Inferior parietal cortex (tissue), 1 donor: Measurements from ENCODE around the gene DIO2.

Source experiments
- DNase-seq: peaks from one replicate; pipeline ENCODE4 v3.0.0-alpha.2; 2016; ENCODE audit errors: extremely low spot score

DIO2 gene

GRCh38 chr14:80211153-80212022 is at the start of gene DIO2:
TSS of gene DIO2 (minus strand) at chr14:80211504. CDS start at chr14:80211472, 32 bp downstream.
- DNase-seq: no peak

GRCh38 chr14:80260645-80261044 is 49.3 kb upstream of the DIO2 start:
- no peak for DNase-seq

- DNase-seq: no peak
Observed at GRCh38 chr14:80239631-80240030, 28.3 kb upstream of the DIO2 start.

- DNase-seq: no peak
Observed at GRCh38 chr14:80237143-80237542, 25.8 kb upstream of the DIO2 start.

GRCh38 chr14:80233470-80234089 is 22.3 kb upstream of the DIO2 start:
- DNase-seq: no peak

GRCh38 chr14:80231702-80232101 is 20.4 kb upstream of the DIO2 start:
- DNase-seq: no peak

- DNase-seq: no peak
Observed at GRCh38 chr14:80223696-80224465, 12.6 kb upstream of the DIO2 start.

GRCh38 chr14:80216818-80217217 is 5.5 kb upstream of the DIO2 start:
- DNase-seq: no peak

- DNase-seq: no peak
Observed at GRCh38 chr14:80215756-80216581, 4.7 kb upstream of the DIO2 start.

GRCh38 chr14:80215081-80215480 is 3.8 kb upstream of the DIO2 start:
- DNase-seq: no peak

GRCh38 chr14:80213602-80214001 is 2.3 kb upstream of the DIO2 start:
- no peak for DNase-seq

GRCh38 chr14:80212023-80212397 is 706 bp upstream of the DIO2 start:
- DNase-seq: no peak

- no peak for DNase-seq
Observed at GRCh38 chr14:80208461-80208860, 2.8 kb downstream of the DIO2 start.

GRCh38 chr14:80206351-80207080 is 4.8 kb downstream of the DIO2 start:
- no peak for DNase-seq

- no peak for DNase-seq
Observed at GRCh38 chr14:80202888-80203562, 8.3 kb downstream of the DIO2 start.

- no peak for DNase-seq
Observed at GRCh38 chr14:80200093-80200492, 11.2 kb downstream of the DIO2 start.

GRCh38 chr14:80188571-80188970 is 22.7 kb downstream of the DIO2 start:
- no peak for DNase-seq

GRCh38 chr14:80186301-80186800 is 25.0 kb downstream of the DIO2 start:
- no peak for DNase-seq

GRCh38 chr14:80176893-80177292 is 34.4 kb downstream of the DIO2 start:
- DNase-seq: no peak

- no peak for DNase-seq
Observed at GRCh38 chr14:80172375-80173051, 38.8 kb downstream of the DIO2 start.
